ENCODE measurements around the gene SPATA12. TPM values are rescaled to one million over a fixed set of nuclear protein-coding genes. Genes with fewer than 3 reads are reported as not detected.

Gene SPATA12
- total RNA-seq, 1 experiment from 2014 or later: 0.47 TPM

- ChIA-PET POLR2A (ENCODE audit: unreplicated experiment) (no interaction called here), CTCF (interaction anchor here (0.6 to 0.7 kb wide), 3 partner anchors 82 to 86 kb away, joined by 3 to 4 read pairs (median 3); no protein-coding TSS in a partner anchor)
- intact Hi-C loops (cut with micrococcal nuclease): loop anchor here (1.0 to 2.0 kb wide), 3 partner anchors 17 to 79 kb away; partner anchors contain the start of gene SPATA12
- TF ChIP-seq EZH2 (IDR thresholded peaks at IDR 0.05; ENCODE audit: low read length, unreplicated experiment): no peak
- H3K9ac ChIP-seq (ENCODE audit: low read length): peak overlapping the region; percentile 78
- H3K36me3 ChIP-seq (ENCODE audit: low read depth, low read length): no peaks in the 10 kb centered on the region; the same call in none of the 2 replicates
- peaks cover 6% of the 10 kb centered on the region for H3K4me1 ChIP-seq (ENCODE audit: insufficient read depth, low read length)
- peak overlapping the region; percentile 99 for H3K4me3 ChIP-seq (ENCODE audit: low read length)
- ATAC-seq (peak; percentile 43), DNase-seq (peak; percentile 47)
- H3K9me3 ChIP-seq (ENCODE audit: low read length): no peaks in the 10 kb centered on the region
- H3F3A ChIP-seq (ENCODE audit: low read length, unreplicated experiment): no peaks in the 10 kb centered on the region
- H3K79me2 ChIP-seq (ENCODE audit: low read length): peaks cover 10% of the 10 kb centered on the region
- peak overlapping the region; percentile 96 for H3K4me2 ChIP-seq (ENCODE audit: low read length)
- no peak overlapping the region for H3K27ac ChIP-seq (ENCODE audit: low read length)
- no peaks in the 10 kb centered on the region for H3K9me2 ChIP-seq (replicated peaks; ENCODE audit: low read length)
- BruUV-seq (replicated peaks): no TSS peak
- peak overlapping the region; percentile 98 for H2AFZ ChIP-seq (ENCODE audit: low read length)
- H4K20me1 ChIP-seq (ENCODE audit: low read length): no peaks in the 10 kb centered on the region
- no peaks in the 10 kb centered on the region for H3K27me3 ChIP-seq (ENCODE audit: low read length)
Observed at GRCh38 chr3:57078344-57078634, 17.8 kb downstream of the SPATA12 start.

- intact Hi-C loops (cut with micrococcal nuclease): loop anchor here (1.0 to 2.0 kb wide), 3 partner anchors 18 to 80 kb away; partner anchors contain the start of gene SPATA12
- peak overlapping the region; percentile 39 for H3K27ac ChIP-seq (ENCODE audit: low read length)
- H3K9me2 ChIP-seq (replicated peaks; ENCODE audit: low read length): no peaks in the 10 kb centered on the region
- H3K27me3 ChIP-seq (ENCODE audit: low read length): no peaks in the 10 kb centered on the region
- POLR2A ChIA-PET (ENCODE audit: unreplicated experiment): interaction anchor here (0.6 kb wide), 1 partner anchor 12 kb away, joined by 5 read pairs; no protein-coding TSS in a partner anchor
- CTCF ChIA-PET: interaction anchor here (0.5 to 0.6 kb wide), 2 partner anchors 17 to 85 kb away, joined by 3 to 4 read pairs; no protein-coding TSS in a partner anchor
- no peaks in the 10 kb centered on the region for H3K9me3 ChIP-seq (ENCODE audit: low read length)
- H3K36me3 ChIP-seq (ENCODE audit: low read depth, low read length): no peaks in the 10 kb centered on the region; the same call in none of the 2 replicates
- no peaks in the 10 kb centered on the region for H3F3A ChIP-seq (ENCODE audit: low read length, unreplicated experiment)
- no peaks in the 10 kb centered on the region for H4K20me1 ChIP-seq (ENCODE audit: low read length)
- peaks cover 6% of the 10 kb centered on the region for H3K4me1 ChIP-seq (ENCODE audit: insufficient read depth, low read length)
- peak overlapping the region; percentile 98 for H2AFZ ChIP-seq (ENCODE audit: low read length)
- ATAC-seq: peak; percentile 65
- H3K4me2 ChIP-seq (ENCODE audit: low read length): peak overlapping the region; percentile 96
- H3K4me3 ChIP-seq (ENCODE audit: low read length): peak overlapping the region; percentile 99
- peak; percentile 59 for DNase-seq
- peak overlapping the region; percentile 78 for H3K9ac ChIP-seq (ENCODE audit: low read length)
- peaks cover 10% of the 10 kb centered on the region for H3K79me2 ChIP-seq (ENCODE audit: low read length)
- TF ChIP-seq, protein P1, sequence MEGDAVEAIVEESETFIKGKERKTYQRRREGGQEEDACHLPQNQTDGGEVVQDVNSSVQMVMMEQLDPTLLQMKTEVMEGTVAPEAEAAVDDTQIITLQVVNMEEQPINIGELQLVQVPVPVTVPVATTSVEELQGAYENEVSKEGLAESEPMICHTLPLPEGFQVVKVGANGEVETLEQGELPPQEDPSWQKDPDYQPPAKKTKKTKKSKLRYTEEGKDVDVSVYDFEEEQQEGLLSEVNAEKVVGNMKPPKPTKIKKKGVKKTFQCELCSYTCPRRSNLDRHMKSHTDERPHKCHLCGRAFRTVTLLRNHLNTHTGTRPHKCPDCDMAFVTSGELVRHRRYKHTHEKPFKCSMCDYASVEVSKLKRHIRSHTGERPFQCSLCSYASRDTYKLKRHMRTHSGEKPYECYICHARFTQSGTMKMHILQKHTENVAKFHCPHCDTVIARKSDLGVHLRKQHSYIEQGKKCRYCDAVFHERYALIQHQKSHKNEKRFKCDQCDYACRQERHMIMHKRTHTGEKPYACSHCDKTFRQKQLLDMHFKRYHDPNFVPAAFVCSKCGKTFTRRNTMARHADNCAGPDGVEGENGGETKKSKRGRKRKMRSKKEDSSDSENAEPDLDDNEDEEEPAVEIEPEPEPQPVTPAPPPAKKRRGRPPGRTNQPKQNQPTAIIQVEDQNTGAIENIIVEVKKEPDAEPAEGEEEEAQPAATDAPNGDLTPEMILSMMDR (conservative IDR thresholded peaks at IDR 0.05; ENCODE audit: low read depth, low read length): peak; percentile 37; the same call in 1 of the 2 replicates
- TF ChIP-seq EZH2phosphoT487 (IDR thresholded peaks at IDR 0.05; ENCODE audit: borderline replicate concordance, low read length): no peak
- BruUV-seq (replicated peaks): no TSS peak
Observed at GRCh38 chr3:57078635-57079473, 18.4 kb downstream of the SPATA12 start.

DNA sequence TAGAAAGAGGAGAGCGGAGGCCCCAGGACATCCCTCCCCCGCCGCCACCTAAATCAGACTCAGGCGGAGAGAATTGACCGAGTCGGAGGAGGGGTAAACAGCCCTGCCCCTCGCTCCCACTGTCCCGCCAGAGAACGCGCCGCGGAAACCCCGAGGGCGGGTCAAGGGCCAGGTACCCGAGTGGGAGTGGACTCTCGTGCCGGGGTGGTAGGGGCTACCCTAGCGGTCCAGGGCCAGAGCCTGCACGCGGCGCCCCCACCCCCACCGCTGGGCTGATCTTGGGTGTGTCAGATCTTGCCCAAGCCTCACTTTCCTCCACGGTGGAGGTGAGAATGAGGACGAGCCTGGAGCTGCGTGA lies 19.0 kb downstream of the SPATA12 start:
- H3K36me3 ChIP-seq (ENCODE audit: low read depth, low read length): no peaks in the 10 kb centered on the region; the same call in none of the 2 replicates
- peak overlapping the region; percentile 39 for H3K27ac ChIP-seq (ENCODE audit: low read length)
- peaks cover 10% of the 10 kb centered on the region for H3K79me2 ChIP-seq (ENCODE audit: low read length)
- intact Hi-C loops (cut with micrococcal nuclease): loop anchor here (2.0 kb wide), 2 partner anchors 19 to 81 kb away; partner anchors contain the start of gene SPATA12
- TF ChIP-seq, protein P1 (conservative IDR thresholded peaks at IDR 0.05; ENCODE audit: low read depth, low read length): no peak
- TF ChIP-seq EZH2phosphoT487 (IDR thresholded peaks at IDR 0.05; ENCODE audit: borderline replicate concordance, low read length): no peak
- no peak for TF ChIP-seq EZH2 (IDR thresholded peaks at IDR 0.05; ENCODE audit: low read length, unreplicated experiment)
- H3K4me3 ChIP-seq (ENCODE audit: low read length): peak overlapping the region; percentile 99
- no peaks in the 10 kb centered on the region for H3K27me3 ChIP-seq (ENCODE audit: low read length)
- H3K9ac ChIP-seq (ENCODE audit: low read length): peak overlapping the region; percentile 78
- peak overlapping the region; percentile 98 for H2AFZ ChIP-seq (ENCODE audit: low read length)
- no peak for DNase-seq
- H3K4me1 ChIP-seq (ENCODE audit: insufficient read depth, low read length): peaks cover 6% of the 10 kb centered on the region
- ChIA-PET POLR2A (ENCODE audit: unreplicated experiment) (interaction anchor here (0.6 kb wide), 1 partner anchor 13 kb away, joined by 5 read pairs; no protein-coding TSS in a partner anchor), CTCF (no interaction called here)
- no peaks in the 10 kb centered on the region for H3F3A ChIP-seq (ENCODE audit: low read length, unreplicated experiment)
- no peaks in the 10 kb centered on the region for H4K20me1 ChIP-seq (ENCODE audit: low read length)
- H3K9me2 ChIP-seq (replicated peaks; ENCODE audit: low read length): no peaks in the 10 kb centered on the region
- peak; percentile 12 for ATAC-seq
- TSS peak; percentile 82 for BruUV-seq (replicated peaks)
- H3K9me3 ChIP-seq (ENCODE audit: low read length): no peaks in the 10 kb centered on the region
- peak overlapping the region; percentile 96 for H3K4me2 ChIP-seq (ENCODE audit: low read length)
